Subcutaneous abdominal adipose tissue (tissue), 5 donors: ENCODE results near the gene FREM2.

Experiments
- H3K27ac ChIP-seq: one replicate; pipeline ENCODE4 v1.7.0; 2013; ENCODE audit warnings: low read depth, mild to moderate bottlenecking, inconsistent platforms, low read length, moderate library complexity
- H3K27me3 ChIP-seq, 5 donors: one replicate each; pipeline ENCODE4 v1.7.0; 2013; ENCODE audit warnings: low read length in 5 of 5, inconsistent platforms in 1 of 5; ENCODE audit not compliant: control insufficient read depth in 5 of 5, insufficient read depth in 4 of 5
- H3K36me3 ChIP-seq, 5 donors: one replicate each; pipeline ENCODE4 v1.7.0; 2013; ENCODE audit warnings: low read length in 5 of 5; ENCODE audit not compliant: control insufficient read depth in 5 of 5, insufficient read depth in 5 of 5
- H3K4me1 ChIP-seq, 5 donors: one replicate each; pipeline ENCODE4 v1.7.0; 2013; ENCODE audit warnings: low read length in 5 of 5, mild to moderate bottlenecking in 3 of 5, moderate library complexity in 1 of 5; ENCODE audit not compliant: control insufficient read depth in 5 of 5, insufficient read depth in 5 of 5
- H3K4me3 ChIP-seq, 5 donors: one replicate each; pipeline ENCODE4 v1.7.0; 2013; ENCODE audit warnings: low read length in 5 of 5, low read depth in 1 of 5
- H3K9ac ChIP-seq, 5 donors: one replicate each; pipeline ENCODE4 v1.7.0; 2013; ENCODE audit warnings: low read length in 5 of 5, mild to moderate bottlenecking in 4 of 5, moderate library complexity in 3 of 5
- H3K9me3 ChIP-seq, 5 donors: one replicate each; pipeline ENCODE4 v1.7.0; 2013; ENCODE audit warnings: low read length in 5 of 5; ENCODE audit not compliant: control insufficient read depth in 5 of 5
- donor health status: healthy.
- donor health status: healthy.
- donor health status: healthy.
- donor health status: healthy.
- donor health status: healthy.

Gene FREM2

DNA sequence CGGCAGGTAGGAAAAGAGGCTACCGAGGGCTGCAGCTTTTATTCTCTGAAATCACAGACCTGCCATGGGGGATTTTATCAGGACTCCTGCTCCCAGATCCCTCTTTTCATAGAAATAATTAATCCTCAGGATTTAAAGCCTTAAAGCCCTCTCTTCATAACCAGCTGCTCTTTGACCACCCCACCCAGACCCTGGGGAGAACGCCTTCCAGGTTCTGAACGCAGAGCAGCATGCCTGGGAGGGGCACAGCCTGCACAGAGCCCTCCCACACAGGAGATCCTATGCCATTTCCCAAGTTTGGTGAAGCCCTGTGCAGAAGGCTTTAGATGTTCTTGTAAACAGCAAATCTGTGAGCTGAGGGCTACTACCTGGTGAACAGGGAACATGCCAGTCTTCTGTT, 212.7 kb downstream of the FREM2 start:
- H3K27me3 ChIP-seq = no peaks in the 10 kb centered on the region
- peaks cover 0 to 1% (median 0%) of the 10 kb centered on the region in 5 donors for H3K9me3 ChIP-seq
- H3K4me3 ChIP-seq = no peak overlapping the region
- no peak overlapping the region for H3K27ac ChIP-seq
- H3K9ac ChIP-seq = no peak overlapping the region
- no peaks in the 10 kb centered on the region for H3K36me3 ChIP-seq
- no peaks in the 10 kb centered on the region for H3K4me1 ChIP-seq

DNA sequence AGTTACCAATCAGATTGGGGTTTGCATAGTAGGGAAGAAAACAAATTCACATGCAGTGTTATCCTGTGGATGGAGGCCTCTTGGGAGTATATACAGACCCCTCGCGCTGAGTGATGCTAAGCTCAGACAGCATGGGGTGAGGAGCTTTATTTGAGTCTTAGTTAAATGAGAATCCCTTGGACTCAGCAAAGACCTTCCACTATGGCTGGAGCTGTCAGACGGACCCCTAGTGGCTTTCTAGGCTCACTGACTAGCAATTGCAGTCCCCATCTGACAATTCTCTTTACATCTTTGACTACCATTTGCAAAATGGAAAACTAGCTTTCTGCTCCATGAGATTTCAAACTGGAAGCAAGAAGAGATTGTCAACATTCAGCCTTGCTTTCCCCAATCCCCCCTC, 213.3 kb downstream of the FREM2 start:
- H3K4me1 ChIP-seq = no peaks in the 10 kb centered on the region
- no peaks in the 10 kb centered on the region for H3K27me3 ChIP-seq
- H3K36me3 ChIP-seq = no peaks in the 10 kb centered on the region
- no peaks in the 10 kb centered on the region for H3K9me3 ChIP-seq
- no peak overlapping the region for H3K27ac ChIP-seq
- no peak overlapping the region for H3K4me3 ChIP-seq
- no peak overlapping the region for H3K9ac ChIP-seq

DNA sequence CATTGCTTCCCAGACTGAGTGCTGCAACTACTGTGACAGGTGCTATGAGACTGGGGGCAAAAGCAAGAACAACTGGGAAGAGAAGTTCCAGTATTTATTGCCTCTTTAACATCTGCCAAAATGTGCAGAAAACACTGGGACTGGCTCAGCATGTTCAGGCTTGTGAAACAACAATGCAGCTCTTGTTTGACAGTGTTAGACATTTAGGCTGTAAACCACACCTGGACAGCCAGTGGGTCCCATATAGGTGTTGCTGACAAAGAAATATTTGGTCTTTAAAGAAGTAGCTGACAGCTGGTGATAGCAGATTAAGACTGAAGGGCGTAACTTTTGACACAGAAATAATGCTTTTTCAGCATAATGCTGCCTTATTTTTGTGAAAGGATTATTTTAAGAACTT, 215.7 kb downstream of the FREM2 start:
- Histone ChIP-seq H3K4me1 (no peaks in the 10 kb centered on the region), H3K36me3 (no peaks in the 10 kb centered on the region), H3K27me3 (no peaks in the 10 kb centered on the region), H3K9me3 (no peaks in the 10 kb centered on the region), H3K9ac (no peak overlapping the region), H3K4me3 (no peak overlapping the region), H3K27ac (no peak overlapping the region)

DNA sequence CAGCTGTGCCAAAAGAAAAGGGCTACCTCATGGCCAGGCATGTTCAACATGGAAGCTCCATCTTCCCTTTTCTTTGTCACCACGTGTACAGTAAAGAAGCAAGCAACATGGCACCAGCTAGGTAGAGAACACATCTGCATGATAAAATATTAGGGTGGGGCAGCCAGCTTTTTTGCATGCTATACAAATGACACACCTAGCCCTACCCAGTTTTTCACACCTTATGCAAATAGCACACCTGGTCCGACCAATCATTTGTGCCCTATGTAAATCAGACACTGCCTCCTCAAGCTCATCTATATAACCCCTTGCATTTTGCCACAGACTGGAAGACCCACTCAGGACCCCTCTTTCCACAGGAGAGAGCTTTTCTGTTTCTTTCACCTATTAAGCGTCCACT, 218.2 kb downstream of the FREM2 start:
- no peak overlapping the region for H3K9ac ChIP-seq
- H3K27me3 ChIP-seq = no peaks in the 10 kb centered on the region
- H3K4me1 ChIP-seq = no peaks in the 10 kb centered on the region
- no peak overlapping the region for H3K4me3 ChIP-seq
- H3K36me3 ChIP-seq = no peaks in the 10 kb centered on the region
- H3K9me3 ChIP-seq = no peaks in the 10 kb centered on the region
- H3K27ac ChIP-seq = no peak overlapping the region

DNA sequence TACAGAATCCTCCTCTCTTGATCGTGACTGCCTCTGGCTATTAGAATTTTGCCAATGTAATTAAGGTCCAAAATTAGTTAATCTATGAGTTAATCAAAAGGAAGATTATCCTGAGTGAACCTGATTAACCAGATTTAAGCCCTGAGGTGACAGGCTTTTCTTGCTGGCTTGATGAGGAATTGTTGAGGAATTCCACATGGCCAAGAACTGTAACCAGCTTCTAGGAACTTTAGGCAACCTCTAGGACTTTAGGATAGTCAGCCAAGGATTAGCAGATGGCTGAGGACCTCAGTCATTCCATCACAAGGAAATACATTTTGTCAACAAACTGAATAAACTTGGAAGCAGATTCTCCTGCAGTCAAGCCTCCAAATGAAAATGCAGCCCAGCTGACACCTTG, 219.0 kb downstream of the FREM2 start:
- Histone ChIP-seq H3K9ac (no peak overlapping the region), H3K9me3 (no peaks in the 10 kb centered on the region), H3K36me3 (no peaks in the 10 kb centered on the region), H3K27me3 (no peaks in the 10 kb centered on the region), H3K4me1 (peaks cover 0 to 2% (median 0%) of the 10 kb centered on the region in 5 donors), H3K27ac (no peak overlapping the region), H3K4me3 (no peak overlapping the region)

DNA sequence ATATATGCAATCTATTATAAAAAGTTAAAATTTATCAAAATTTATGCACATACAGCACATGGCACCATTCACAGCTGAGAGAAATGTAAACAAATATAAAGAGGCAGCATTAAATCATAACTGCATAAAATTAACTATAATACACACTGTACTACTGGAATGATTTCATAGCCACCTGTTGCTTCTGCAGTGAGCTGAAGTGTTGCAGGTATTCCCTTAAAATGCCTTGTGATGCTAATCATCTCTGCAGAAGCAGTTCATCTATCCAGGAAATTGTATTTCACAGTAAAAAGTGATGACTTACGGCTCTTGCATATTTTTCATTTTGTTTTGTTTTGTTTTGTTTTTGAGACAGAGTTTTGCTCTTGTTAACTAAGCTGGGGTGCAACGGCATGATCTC, 221.7 kb downstream of the FREM2 start:
- Histone ChIP-seq H3K4me3 (no peak overlapping the region), H3K27ac (no peak overlapping the region)

DNA sequence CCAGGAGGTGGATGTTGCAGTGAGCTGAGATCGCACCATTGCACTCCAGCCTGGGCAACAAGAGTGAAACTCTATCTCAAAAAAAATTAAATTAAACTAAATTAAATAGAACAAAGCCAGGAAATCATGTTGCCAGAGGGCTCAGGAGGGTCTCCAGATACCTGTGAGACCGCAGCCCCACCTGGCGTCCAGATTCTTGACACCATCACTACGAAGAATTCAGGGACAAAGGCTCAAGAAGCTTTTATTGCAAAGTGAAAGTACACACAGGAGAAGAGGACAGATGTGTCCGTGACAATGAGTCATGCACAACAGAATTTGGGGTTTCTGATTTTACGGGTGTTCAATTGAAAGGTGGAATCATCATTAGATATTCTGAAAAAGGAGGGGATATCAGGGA, 227.2 kb downstream of the FREM2 start:
- Histone ChIP-seq H3K27ac (no peak overlapping the region), H3K9ac (no peak overlapping the region), H3K36me3 (no peaks in the 10 kb centered on the region), H3K27me3 (no peaks in the 10 kb centered on the region), H3K4me3 (no peak overlapping the region), H3K4me1 (peaks cover 0 to 6% (median 0%) of the 10 kb centered on the region in 5 donors), H3K9me3 (no peaks in the 10 kb centered on the region)

More for the DNA sequence above, 221.7 kb downstream of the FREM2 start:
- no peak overlapping the region for H3K9ac ChIP-seq
- H3K36me3 ChIP-seq = no peaks in the 10 kb centered on the region
- H3K4me1 ChIP-seq = peaks cover 0 to 6% (median 0%) of the 10 kb centered on the region in 5 donors
- no peaks in the 10 kb centered on the region for H3K9me3 ChIP-seq
- no peaks in the 10 kb centered on the region for H3K27me3 ChIP-seq

DNA sequence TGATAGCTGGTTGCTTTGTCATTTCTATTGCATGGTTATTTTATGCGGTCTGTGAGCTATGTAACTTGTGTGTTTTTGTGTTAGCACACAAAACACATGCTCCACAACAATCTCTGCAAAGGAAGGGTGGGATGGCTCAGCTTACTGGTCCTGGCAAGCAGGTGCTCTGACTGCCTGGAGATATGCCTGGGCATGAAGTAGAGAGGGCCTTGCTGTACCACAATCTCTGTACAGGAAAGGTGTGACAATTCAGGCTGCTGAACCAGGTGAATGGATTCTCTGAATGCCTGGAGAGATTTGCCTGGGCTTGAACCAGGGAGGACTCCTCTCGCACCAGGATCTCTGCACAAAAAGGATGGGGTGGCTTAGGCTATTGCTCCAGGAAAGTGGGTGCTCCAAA, 234.2 kb downstream of the FREM2 start:
- no peaks in the 10 kb centered on the region for H3K9me3 ChIP-seq
- no peaks in the 10 kb centered on the region for H3K36me3 ChIP-seq
- H3K27me3 ChIP-seq = peaks cover 0 to 13% (median 4%) of the 10 kb centered on the region in 5 donors
- no peaks in the 10 kb centered on the region for H3K4me1 ChIP-seq
- no peak overlapping the region for H3K4me3 ChIP-seq
- no peak overlapping the region for H3K27ac ChIP-seq
- no peak overlapping the region for H3K9ac ChIP-seq

DNA sequence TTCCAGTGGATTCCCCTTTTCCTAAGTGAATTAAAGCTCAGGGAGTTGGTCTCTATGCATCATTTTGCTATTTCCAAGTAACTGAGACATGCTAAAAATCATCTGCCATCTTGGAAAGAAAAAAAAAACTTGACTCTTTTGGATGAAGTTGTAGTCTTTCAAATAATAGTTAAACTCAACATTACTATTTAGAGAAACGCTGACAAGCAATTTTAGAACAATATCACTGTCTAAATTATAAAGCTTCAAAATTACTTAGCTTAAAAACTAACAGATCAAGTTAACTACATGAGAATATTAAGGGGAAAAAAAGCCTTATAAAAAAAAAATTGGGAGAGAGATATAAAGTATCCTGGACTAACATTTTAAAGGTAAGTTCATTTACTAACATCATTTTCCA, 235.3 kb downstream of the FREM2 start:
- Histone ChIP-seq H3K9ac (no peak overlapping the region), H3K36me3 (no peaks in the 10 kb centered on the region), H3K27me3 (peaks cover 0 to 13% (median 4%) of the 10 kb centered on the region in 5 donors)

DNA sequence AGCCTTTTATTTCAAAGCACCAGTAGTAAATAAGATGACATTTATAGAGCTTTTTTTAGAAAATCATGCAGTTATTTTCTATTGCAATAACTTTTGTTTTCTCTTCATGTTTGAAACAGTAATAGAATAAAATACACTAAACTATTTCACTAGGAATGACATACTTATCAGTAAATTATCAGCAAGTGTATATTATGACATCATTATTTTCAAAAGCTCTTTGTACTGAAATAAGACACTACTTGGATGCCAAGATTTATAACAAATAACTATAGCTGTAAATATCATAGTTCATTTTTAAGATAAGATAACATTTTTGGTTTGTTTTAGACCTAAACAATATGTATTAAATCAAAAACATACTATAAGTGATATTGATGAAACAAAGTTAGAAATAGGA, 246.9 kb downstream of the FREM2 start:
- Histone ChIP-seq H3K27ac (no peak overlapping the region), H3K27me3 (peaks cover 0 to 5% (median 0%) of the 10 kb centered on the region in 5 donors), H3K4me1 (no peaks in the 10 kb centered on the region), H3K9ac (no peak overlapping the region), H3K9me3 (no peaks in the 10 kb centered on the region), H3K4me3 (no peak overlapping the region), H3K36me3 (no peaks in the 10 kb centered on the region)

More for the DNA sequence above, 235.3 kb downstream of the FREM2 start:
- Histone ChIP-seq H3K9me3 (no peaks in the 10 kb centered on the region), H3K4me1 (no peaks in the 10 kb centered on the region), H3K4me3 (no peak overlapping the region), H3K27ac (no peak overlapping the region)
